Tibial artery (tissue), 4 donors: Measurements from ENCODE around the gene RBL2.

ENCODE experiments used
- DNase-seq, 2 donors: peaks; one replicate each; pipeline ENCODE4 v3.0.0-alpha.2; 2019
- H3K27ac ChIP-seq, 2 donors: fragments of 200-600 bp; sonication (generic) in 1 of 2; 1 replicate in 1 of 2; 2 replicates in 1 of 2; pipeline ENCODE4 v1.5.1; 2018 to 2019; ENCODE audit warnings: mild to moderate bottlenecking in 1 of 2
- H3K27me3 ChIP-seq, 2 donors: fragments of 200-600 bp; sonication (generic) in 1 of 2; one replicate each; pipeline versions ENCODE4 v1.5.1 to v1.6.0; 2016 to 2019
- H3K36me3 ChIP-seq, 3 donors: fragments of 200-600 bp; sonication (generic) in 2 of 3; one replicate each; pipeline ENCODE4 v1.5.1; 2016 to 2019; ENCODE audit warnings: mild to moderate bottlenecking in 2 of 3
- H3K4me1 ChIP-seq, 4 donors: fragments of 200-600 bp; sonication (generic) in 2 of 4; 1 replicate in 3 of 4; 2 replicates in 1 of 4; pipeline ENCODE4 v1.5.1; 2016 to 2019
- H3K4me3 ChIP-seq, 2 donors: fragments of 200-600 bp; sonication (generic) in 1 of 2; 1 replicate in 1 of 2; 2 replicates in 1 of 2; pipeline ENCODE4 v1.5.1; 2018 to 2019; ENCODE audit warnings: mild to moderate bottlenecking in 2 of 2
- H3K9me3 ChIP-seq, 3 donors: fragments of 200-600 bp; sonication (generic) in 1 of 3; one replicate each; pipeline ENCODE4 v1.5.1; 2016 to 2019
- intact Hi-C: fragments of 100-400 bp; cut with DNase I; formaldehyde crosslinking; loops from one replicate; pipeline ENCODE4 v1.15.0; 2023; ENCODE audit warnings: low total_unique reads
- TF ChIP-seq, protein P1 (sequence below), 2 experiments: fragments of 200-600 bp in 1 of 2; fragments of 450-650 bp in 1 of 2; IDR thresholded peaks; one replicate each; pipeline ENCODE4 v1.5.1; 2017 to 2019; ENCODE audit warnings: antibody characterized with exemption in 2 of 2, mild to moderate bottlenecking in 1 of 2, moderate library complexity in 1 of 2

RBL2 gene

DNA sequence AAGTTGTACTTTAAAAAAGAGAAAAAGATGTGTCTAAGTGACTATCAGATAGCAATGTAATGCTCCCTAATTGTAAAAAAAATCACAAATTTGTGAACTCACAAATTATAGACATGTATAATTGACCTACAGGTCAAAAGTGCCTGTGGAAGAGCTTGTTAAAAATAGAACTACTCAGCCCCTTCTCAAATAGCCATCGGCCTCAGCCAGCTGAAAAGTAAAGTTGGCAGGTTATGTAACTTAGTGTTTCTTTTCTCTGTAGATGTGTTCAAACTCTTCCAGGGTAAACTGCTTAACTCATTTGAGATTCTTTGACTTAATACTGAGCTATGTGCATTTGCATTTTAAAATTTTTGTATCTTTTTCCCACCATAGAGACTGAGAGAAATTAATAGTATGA, 55.5 kb downstream of the RBL2 start:
- Histone ChIP-seq H3K4me1 (no peaks in the 10 kb centered on the region), H3K27ac (no peak overlapping the region), H3K27me3 (no peaks in the 10 kb centered on the region), H3K9me3 (peaks cover 0 to 4% (median 0%) of the 10 kb centered on the region in 3 donors), H3K36me3 (peaks cover 64 to 94% (median 79%) of the 10 kb centered on the region in 3 donors), H3K4me3 (no peak overlapping the region)
- intact Hi-C loops, result no loop called here
- no peak for DNase-seq
- TF ChIP-seq, protein P1, sequence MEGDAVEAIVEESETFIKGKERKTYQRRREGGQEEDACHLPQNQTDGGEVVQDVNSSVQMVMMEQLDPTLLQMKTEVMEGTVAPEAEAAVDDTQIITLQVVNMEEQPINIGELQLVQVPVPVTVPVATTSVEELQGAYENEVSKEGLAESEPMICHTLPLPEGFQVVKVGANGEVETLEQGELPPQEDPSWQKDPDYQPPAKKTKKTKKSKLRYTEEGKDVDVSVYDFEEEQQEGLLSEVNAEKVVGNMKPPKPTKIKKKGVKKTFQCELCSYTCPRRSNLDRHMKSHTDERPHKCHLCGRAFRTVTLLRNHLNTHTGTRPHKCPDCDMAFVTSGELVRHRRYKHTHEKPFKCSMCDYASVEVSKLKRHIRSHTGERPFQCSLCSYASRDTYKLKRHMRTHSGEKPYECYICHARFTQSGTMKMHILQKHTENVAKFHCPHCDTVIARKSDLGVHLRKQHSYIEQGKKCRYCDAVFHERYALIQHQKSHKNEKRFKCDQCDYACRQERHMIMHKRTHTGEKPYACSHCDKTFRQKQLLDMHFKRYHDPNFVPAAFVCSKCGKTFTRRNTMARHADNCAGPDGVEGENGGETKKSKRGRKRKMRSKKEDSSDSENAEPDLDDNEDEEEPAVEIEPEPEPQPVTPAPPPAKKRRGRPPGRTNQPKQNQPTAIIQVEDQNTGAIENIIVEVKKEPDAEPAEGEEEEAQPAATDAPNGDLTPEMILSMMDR (IDR thresholded peaks at IDR 0.05), result no peak

DNA sequence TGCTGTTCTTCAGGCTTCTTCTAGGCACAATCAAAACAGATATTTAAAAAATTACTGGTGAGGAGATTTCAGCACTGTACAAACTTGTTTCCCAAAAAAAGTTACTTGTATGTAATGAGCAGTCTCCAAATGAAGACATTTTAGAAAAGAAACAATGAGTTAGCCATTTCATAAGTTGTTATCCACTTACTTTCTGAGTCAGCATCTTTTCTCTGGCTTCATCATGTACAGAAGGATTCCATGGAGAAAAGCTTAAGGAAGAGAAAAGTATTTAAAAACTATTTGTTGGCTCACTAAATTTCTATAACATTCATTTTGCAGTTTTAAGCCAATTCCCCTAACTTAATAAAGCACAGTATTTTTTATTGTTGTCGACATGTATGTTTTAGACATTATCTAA, 58.2 kb downstream of the RBL2 start:
- intact Hi-C loops, result no loop called here
- H3K36me3 ChIP-seq, result peaks cover 67 to 100% (median 89%) of the 10 kb centered on the region in 3 donors
- no peak for DNase-seq

DNA sequence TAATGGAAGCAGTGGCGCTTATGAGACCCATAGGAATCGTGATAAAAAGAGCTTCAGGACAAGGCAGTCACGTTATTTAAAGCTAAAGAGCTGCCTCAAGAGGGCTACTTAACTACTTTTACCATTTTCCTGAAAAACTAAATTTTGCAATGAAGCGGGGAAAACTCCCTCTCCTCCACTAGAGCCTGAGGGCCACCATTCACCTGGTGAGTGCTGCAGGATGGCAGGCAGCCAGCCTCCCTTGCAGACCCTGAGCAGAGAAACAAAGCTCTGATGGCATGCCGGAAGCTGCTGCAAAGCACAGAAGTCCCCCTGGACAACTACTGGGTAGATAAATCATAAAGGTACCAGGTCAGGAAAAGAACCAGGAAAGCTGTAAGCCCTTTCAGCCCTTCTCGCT, 60.4 kb downstream of the RBL2 start:
- TF ChIP-seq, protein P1 (IDR thresholded peaks at IDR 0.05), result no peak
- no peak overlapping the region for H3K27ac ChIP-seq
- H3K27me3 ChIP-seq, result no peaks in the 10 kb centered on the region
- intact Hi-C loops, result no loop called here
- no peaks in the 10 kb centered on the region for H3K4me1 ChIP-seq
- no peak overlapping the region for H3K4me3 ChIP-seq
- no peaks in the 10 kb centered on the region for H3K9me3 ChIP-seq
- DNase-seq, result no peak
- peaks cover 66 to 98% (median 88%) of the 10 kb centered on the region in 3 donors for H3K36me3 ChIP-seq

More for the DNA sequence above, 58.2 kb downstream of the RBL2 start:
- TF ChIP-seq, protein P1 (IDR thresholded peaks at IDR 0.05), result no peak
- no peaks in the 10 kb centered on the region for H3K9me3 ChIP-seq
- no peak overlapping the region for H3K27ac ChIP-seq
- no peaks in the 10 kb centered on the region for H3K27me3 ChIP-seq
- H3K4me3 ChIP-seq, result no peak overlapping the region
- H3K4me1 ChIP-seq, result no peaks in the 10 kb centered on the region

DNA sequence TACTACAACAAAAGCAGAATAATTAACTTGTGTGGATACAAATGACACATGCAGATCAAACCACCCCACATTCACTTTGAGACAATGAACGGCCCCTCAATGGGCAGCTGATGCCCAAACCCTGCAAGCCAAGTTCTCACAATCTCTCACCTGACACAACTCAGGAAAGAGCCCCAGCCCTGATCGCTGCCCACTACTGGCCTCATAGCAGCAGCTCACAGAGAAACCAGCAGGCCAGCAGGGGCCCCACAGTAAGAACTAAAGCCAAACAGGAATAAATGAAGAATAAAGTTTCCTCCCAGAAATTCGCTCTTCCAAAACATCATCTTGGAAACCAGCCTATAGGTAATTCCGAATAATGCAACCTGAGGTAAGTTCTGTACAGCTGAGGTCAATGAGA, 61.1 kb downstream of the RBL2 start:
- Histone ChIP-seq H3K27me3 (no peaks in the 10 kb centered on the region), H3K36me3 (peaks cover 59 to 91% (median 81%) of the 10 kb centered on the region in 3 donors), H3K4me1 (peaks cover 0 to under 1% (median 0%) of the 10 kb centered on the region in 4 donors), H3K27ac (no peak overlapping the region), H3K4me3 (no peak overlapping the region), H3K9me3 (no peaks in the 10 kb centered on the region)
- DNase-seq, result no peak
- TF ChIP-seq, protein P1 (IDR thresholded peaks at IDR 0.05), result no peak
- intact Hi-C loops, result no loop called here

DNA sequence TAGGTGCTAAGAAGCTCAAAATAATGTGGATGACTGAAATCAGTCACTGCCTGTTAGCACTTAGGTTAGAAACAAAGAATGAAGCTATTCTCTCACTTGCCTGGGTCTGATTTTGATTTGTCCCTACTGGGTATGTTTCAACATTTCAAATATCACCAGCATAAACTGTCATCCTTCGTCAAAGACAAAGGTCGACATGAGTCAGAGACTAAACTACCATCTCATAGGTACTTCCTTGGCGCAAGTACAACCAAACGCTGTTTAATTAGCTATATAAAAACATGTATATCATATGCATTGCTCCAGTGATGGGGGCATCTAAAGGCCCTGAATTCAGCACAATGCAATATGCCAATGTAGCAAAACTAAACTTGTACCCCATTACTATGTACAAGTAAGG, 64.7 kb downstream of the RBL2 start:
- no peak overlapping the region for H3K4me3 ChIP-seq
- H3K27ac ChIP-seq, result no peak overlapping the region
- no peaks in the 10 kb centered on the region for H3K27me3 ChIP-seq
- TF ChIP-seq, protein P1 (IDR thresholded peaks at IDR 0.05), result no peak
- DNase-seq, result no peak
- H3K4me1 ChIP-seq, result peaks cover 0 to 21% (median 16%) of the 10 kb centered on the region in 4 donors
- H3K36me3 ChIP-seq, result peaks cover 38 to 54% (median 46%) of the 10 kb centered on the region in 3 donors
- intact Hi-C loops, result no loop called here
- no peaks in the 10 kb centered on the region for H3K9me3 ChIP-seq
